Left renal cortex interstitium (tissue), 4 donors: ENCODE data around the gene SEMA5A. TPM values are rescaled to one million over a fixed set of nuclear protein-coding genes. Genes with fewer than 3 reads are reported as not detected.

Source experiments
- DNase-seq, 4 donors: peaks; one replicate each; pipeline ENCODE4 v3.0.0-alpha.2; 2013; ENCODE audit warnings: low read depth in 4 of 4, low spot score in 2 of 4, missing footprints in 1 of 4
- polyA plus RNA-seq, 4 donors: library from polyadenylated mRNA; unstranded; fragments of 120-200 nt; gene quantifications; one replicate each; pipeline ENCODE4 v1.2.1, GENCODE V29; 2013; ENCODE audit not compliant: insufficient read length in 4 of 4

The SEMA5A gene
- polyA plus RNA-seq, 4 donors: 34.7 to 37.4 (median 36.2) TPM

DNA sequence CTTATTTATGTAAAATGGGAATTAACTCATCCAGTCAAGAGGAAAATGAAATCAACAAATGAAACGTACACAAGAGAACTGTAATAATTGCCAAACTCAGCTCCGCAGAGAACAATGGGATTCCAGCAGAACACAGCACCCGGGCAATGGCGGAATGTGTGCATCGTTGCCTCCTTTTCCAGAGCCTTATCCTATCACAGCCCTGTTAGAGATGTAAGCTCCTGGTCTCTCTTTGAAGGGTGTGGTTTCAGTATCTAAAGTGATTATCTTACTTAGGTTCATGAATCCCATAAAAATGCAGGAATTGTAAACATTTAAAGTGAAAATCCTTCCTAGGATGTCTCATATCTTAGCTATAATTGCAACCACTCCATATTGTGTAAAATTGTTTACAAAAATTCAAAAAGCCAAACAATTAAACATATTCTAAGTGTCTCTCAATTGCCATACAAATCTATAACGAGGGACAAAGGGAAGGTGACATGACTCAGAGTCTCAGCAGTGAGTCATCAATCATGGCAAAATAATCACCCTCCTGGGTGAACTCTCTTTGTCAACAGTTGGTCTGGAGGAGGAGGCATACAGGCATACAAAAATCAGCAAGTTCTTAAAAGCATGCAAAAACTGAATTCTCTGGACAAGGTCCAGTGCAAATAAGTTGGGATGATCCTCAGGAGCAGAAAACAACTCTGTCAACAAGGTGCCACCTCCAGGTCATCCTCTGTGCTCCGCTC, 22.6 kb downstream of the SEMA5A start:
- no peak for DNase-seq

DNA sequence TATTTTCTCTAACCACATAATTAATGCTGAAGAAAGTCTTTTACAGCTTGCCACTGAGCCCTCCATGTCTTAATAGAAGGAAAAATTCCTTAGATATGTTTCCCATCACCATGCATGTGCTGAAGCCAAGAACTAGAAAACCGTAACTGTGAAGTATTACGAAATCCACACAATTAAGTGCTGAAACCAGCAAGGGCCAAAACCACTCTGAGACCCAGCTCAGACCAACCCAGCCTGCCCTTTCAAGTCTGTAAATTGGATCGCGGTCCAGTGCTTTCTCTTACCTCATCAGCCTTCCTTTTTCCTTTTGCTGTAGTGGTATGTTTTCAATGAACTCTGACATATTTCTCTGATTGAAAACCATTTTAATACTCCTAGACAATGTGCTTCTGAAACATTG, 26.3 kb downstream of the SEMA5A start:
- no peak for DNase-seq

GRCh38 chr5:9516591-9516990, 29.3 kb downstream of the SEMA5A start:
- no peak for DNase-seq

- DNase-seq: no peak
Observed at GRCh38 chr5:9515436-9515835, 30.4 kb downstream of the SEMA5A start.

GRCh38 chr5:9514968-9515367, 30.9 kb downstream of the SEMA5A start:
- no peak for DNase-seq

DNA sequence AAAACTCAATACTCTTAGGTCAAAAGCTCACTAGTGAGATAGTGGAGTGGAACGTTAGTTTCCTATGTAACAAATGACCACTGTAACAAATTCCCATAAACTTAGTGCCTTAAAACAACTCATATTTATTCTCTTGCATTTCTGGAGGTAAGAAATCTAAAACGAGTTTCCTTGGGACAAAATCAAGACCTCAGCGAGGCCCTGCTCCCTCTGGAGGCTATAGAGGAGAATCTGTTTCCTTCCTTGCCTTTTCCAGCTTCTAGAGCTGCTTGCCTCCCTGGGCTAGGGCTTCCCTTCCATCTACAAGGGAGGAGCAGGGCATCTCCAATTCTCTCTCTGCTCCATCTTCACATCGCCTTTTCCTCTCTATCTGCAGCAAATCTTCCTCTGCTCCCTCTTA, 32.0 kb downstream of the SEMA5A start:
- no peak for DNase-seq

- no peak for DNase-seq
Observed at GRCh38 chr5:9512457-9512856, 33.4 kb downstream of the SEMA5A start.

DNA sequence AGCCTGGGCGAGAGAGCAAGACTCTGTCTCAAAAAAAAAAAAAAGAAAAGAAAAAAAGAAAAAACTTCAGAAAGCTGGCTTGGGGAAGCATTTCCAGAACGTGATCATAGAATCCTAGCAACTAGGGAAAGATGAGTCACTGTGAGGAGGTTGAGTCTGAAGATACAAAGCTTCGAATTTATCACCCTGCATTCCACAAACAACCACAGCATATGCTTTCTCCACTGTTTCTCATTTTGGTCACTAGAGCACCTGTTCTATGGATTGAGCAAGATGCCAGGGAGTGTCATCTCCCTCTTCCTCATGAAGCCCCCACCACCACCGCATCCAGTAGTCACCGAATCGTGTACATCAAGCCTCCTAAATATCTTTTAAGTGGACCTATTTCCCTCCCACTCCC, 37.9 kb downstream of the SEMA5A start:
- DNase-seq: no peak

DNA sequence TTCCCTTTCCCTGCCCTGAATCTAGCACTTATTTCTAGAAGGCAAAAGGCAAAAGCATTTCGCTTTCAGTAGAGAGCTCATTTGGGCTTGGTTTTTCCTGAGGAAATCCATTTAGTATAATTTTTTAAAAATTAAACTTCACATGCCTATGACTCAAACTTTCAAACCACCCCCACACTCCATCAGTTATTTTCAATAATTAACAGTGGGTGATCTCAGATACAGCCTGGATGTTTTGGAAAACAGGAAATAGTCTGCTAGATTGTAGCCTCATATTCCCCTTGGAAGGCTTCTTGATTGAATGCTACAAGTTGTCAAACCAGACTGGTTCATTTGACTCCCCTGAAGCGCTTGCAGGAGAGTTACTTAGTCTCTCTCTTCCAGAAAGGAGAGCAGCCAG, 40.6 kb downstream of the SEMA5A start:
- DNase-seq: no peak

GRCh38 chr5:9502864-9503263, 43.0 kb downstream of the SEMA5A start:
- DNase-seq: no peak

- DNase-seq: no peak
Observed at GRCh38 chr5:9502050-9502834, 43.6 kb downstream of the SEMA5A start.

- no peak for DNase-seq
Observed at GRCh38 chr5:9500625-9501024, 45.2 kb downstream of the SEMA5A start.

- DNase-seq: no peak
Observed at GRCh38 chr5:9500193-9500592, 45.7 kb downstream of the SEMA5A start.

DNA sequence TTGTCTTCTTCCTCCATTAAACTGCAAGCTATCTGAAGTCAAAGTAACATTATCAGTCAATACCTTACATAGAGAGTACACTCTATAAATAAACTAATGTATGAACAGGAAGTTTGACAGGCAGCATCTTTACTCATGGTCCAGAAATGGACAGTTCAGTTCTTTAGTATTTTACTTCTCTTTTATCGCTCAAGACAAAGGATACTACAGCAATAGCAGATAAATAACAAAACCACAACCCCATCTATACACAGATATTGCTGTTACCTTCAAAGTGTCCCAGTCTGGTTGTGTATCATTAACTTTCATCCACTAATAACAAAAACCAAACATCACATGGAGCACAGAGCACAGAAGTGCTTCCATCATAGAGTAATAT, 46.4 kb downstream of the SEMA5A start:
- DNase-seq: no peak

GRCh38 chr5:9498541-9499497, 47.1 kb downstream of the SEMA5A start:
- DNase-seq: no peak

DNA sequence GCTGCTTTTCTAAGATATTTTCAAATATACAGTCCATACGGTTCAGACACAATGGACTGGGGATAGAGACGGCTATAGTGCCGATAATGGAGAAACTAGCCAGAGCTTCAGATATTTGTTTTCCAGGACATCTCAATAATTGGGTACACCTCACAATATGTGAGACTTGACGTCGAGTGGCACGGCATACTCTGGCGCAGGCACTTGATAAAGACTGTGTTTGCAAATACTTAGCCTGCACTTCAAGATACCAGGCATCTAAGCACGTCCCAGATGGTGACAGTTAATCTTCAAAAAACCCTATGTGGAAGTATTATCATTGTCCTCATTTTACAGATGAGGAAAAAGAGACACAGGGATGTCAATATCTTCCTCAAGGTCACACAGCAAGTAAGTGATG, 48.5 kb downstream of the SEMA5A start:
- DNase-seq: no peak

DNA sequence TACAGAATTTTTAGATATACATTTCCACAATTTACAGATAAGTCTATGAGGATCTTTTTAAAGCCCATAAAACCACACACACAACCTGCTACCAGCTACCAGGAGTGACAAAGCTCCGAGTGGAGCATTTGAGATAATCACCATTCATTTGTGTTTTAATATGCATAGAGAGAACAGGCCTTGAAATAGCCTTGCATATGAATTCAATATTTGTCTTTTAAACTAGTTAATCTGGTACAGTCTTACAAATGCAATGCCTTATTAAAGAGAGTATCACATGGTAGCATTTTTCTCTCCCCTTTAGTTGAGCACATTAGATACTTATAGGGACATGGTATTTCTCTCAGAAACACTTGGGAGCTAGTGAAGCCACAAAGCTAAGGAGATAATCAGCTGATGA, 49.1 kb downstream of the SEMA5A start:
- no peak for DNase-seq

GRCh38 chr5:9495121-9495520, 50.8 kb downstream of the SEMA5A start:
- no peak for DNase-seq

GRCh38 chr5:9494301-9494700, 51.6 kb downstream of the SEMA5A start:
- DNase-seq: no peak

DNA sequence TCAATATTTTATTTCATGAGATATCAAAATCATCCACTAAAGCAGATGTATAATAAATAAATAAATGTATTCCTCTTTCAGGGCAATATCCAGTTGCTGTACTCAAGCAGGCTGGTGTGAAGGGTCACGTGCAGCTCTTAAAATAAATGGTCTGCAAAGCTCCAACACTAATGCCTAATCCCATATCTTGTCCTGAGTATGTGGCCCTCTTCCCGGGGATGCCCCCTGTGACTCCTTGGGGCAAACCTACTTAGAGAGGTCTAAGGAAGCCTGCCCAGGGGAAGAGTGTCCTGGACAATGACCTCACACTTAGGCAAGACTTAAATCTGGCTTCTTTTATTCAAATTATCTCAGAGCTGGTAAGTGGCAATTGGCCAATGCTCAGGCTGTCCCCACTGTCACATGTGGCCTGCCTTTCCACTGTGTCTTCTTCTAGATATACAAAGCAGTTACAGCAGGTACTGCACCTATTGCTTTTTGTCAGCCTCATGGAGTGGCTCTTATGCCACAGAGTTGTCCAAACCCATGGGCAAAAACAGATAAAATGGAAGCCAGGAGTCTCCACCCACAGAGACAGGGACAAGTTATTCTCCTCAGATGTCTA, 55.3 kb downstream of the SEMA5A start:
- no peak for DNase-seq

DNA sequence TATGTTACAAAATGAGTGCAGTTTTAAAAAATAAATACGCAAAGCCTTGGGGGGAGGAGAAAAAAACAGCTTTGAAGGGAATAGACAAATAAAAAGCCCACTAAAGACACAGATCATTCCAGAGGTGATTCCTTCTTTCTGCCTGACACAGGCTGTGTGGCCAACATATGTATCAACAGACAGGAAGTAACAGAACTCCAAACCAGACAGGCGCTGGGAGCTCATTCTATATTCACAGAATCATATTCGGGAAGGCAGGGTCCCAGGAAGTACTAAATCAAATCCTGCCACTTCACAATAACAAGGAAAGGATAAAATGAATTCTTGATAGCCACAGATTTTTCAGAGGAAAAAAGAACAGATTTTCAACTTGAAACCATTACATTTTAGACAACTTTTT, 62.1 kb downstream of the SEMA5A start:
- DNase-seq: no peak
